Measurements from ENCODE around the gene HM13.

- no peak for TF ChIP-seq CTCF (IDR thresholded peaks at IDR 0.05)
- no peak for TF ChIP-seq EP300 (IDR thresholded peaks at IDR 0.05)
Observed at GRCh38 chr20:31576751-31577150, 62.5 kb downstream of the HM13 start.
